Small intestine (tissue), 7 donors: Measurements from ENCODE around the gene CRYAA. TPM values are rescaled to one million over a fixed set of nuclear protein-coding genes. Genes with fewer than 3 reads are reported as not detected.

Experiments
- DNase-seq, 2 donors: peaks; one replicate each; pipeline versions ENCODE4 v3.0.0 to v3.0.0-alpha.2; 2013
- FAIRE-seq: peaks from 2 replicates; lab custom pipeline; 2012; peaks lifted over from hg19 to GRCh38; lab: Jason Lieb, UNC
- H3K27ac ChIP-seq, 3 donors: one replicate each; pipeline ENCODE4 v1.5.1; 2013; ENCODE audit warnings: low read length in 2 of 3, mild to moderate bottlenecking in 2 of 3, control low read depth in 1 of 3, inconsistent platforms in 1 of 3, low read depth in 1 of 3, moderate library complexity in 1 of 3
- H3K27me3 ChIP-seq, 3 donors: one replicate each; pipeline ENCODE4 v1.6.1; 2013; ENCODE audit warnings: low read length in 3 of 3, inconsistent platforms in 1 of 3; ENCODE audit not compliant: control insufficient read depth in 3 of 3, insufficient read depth in 3 of 3
- H3K36me3 ChIP-seq, 3 donors: one replicate each; pipeline ENCODE4 v1.6.1; 2013; ENCODE audit warnings: low read length in 3 of 3, inconsistent platforms in 1 of 3, low read depth in 1 of 3, mild to moderate bottlenecking in 1 of 3, moderate library complexity in 1 of 3; ENCODE audit not compliant: control insufficient read depth in 3 of 3, insufficient read depth in 2 of 3
- H3K4me1 ChIP-seq, 3 donors: one replicate each; pipeline ENCODE4 v1.6.1; 2013; ENCODE audit warnings: low read length in 2 of 3, inconsistent platforms in 1 of 3, low read depth in 1 of 3, mild to moderate bottlenecking in 1 of 3, moderate library complexity in 1 of 3; ENCODE audit not compliant: control insufficient read depth in 3 of 3, insufficient read depth in 2 of 3
- H3K4me3 ChIP-seq, 3 donors: one replicate each; pipeline ENCODE4 v1.5.1; 2013; ENCODE audit warnings: low read length in 3 of 3, control low read depth in 1 of 3, inconsistent platforms in 1 of 3, low read depth in 1 of 3, mild to moderate bottlenecking in 1 of 3, moderate library complexity in 1 of 3
- H3K9me3 ChIP-seq, 2 donors: one replicate each; pipeline ENCODE4 v1.6.1; 2013; ENCODE audit warnings: low read depth in 1 of 2, low read length in 1 of 2; ENCODE audit not compliant: control insufficient read depth in 2 of 2, insufficient read depth in 1 of 2
- WGBS, 3 donors: extraction: QIAGEN DNeasy Blood & Tissue Kit; methylation state at CpG; one replicate each; pipeline ENCODE4 v1.1.7; 2013; 5-methylcytosine and 5-hydroxymethylcytosine counted together
- polyA plus RNA-seq, 4 donors: library from polyadenylated mRNA; stranded (reverse) in 3 of 4; unstranded in 1 of 4; fragments of 200-250 nt in 3 of 4; fragments of 120-200 nt in 1 of 4; gene quantifications; one replicate each; pipeline versions ENCODE4 v1.2.1 to v1.2.3, GENCODE V29; 2013
- donor health status: healthy with polysubstance abuse.
- donor health status: control.
- donor health status: control.
- donor health status: Bipolar disorder and iron deficiency.
- donor health status: healthy.

Gene CRYAA
- polyA plus RNA-seq, 4 donors = not detected

- Histone ChIP-seq H3K4me1 (no peaks in the 10 kb centered on the region), H3K4me3 (no peak overlapping the region), H3K27ac (no peak overlapping the region), H3K27me3 (no peaks in the 10 kb centered on the region), H3K9me3 (no peaks in the 10 kb centered on the region), H3K36me3 (no peaks in the 10 kb centered on the region)
- WGBS, 3 donors = 91 to 96% (median 96%) methylated on average over 4 of the region's 4 CpGs
- DNase-seq = no peak
- no peak for FAIRE-seq
Measured at GRCh38 chr21:43187715-43188114, 18.9 kb downstream of the CRYAA start.

GRCh38 chr21:43188181-43188580, 19.4 kb downstream of the CRYAA start:
- 90 to 94% (median 91%) methylated on average over 8 of the region's 8 CpGs for WGBS, 3 donors
- no peaks in the 10 kb centered on the region for H3K4me1 ChIP-seq
- no peaks in the 10 kb centered on the region for H3K9me3 ChIP-seq
- no peak for DNase-seq
- H3K36me3 ChIP-seq = no peaks in the 10 kb centered on the region
- no peak for FAIRE-seq
- H3K27ac ChIP-seq = no peak overlapping the region
- no peak overlapping the region for H3K4me3 ChIP-seq
- no peaks in the 10 kb centered on the region for H3K27me3 ChIP-seq

GRCh38 chr21:43188592-43189210, 19.9 kb downstream of the CRYAA start:
- Histone ChIP-seq H3K27ac (no peak overlapping the region), H3K4me1 (peaks cover 0 to 1% (median 0%) of the 10 kb centered on the region in 3 donors), H3K9me3 (no peaks in the 10 kb centered on the region), H3K27me3 (no peaks in the 10 kb centered on the region), H3K36me3 (no peaks in the 10 kb centered on the region), H3K4me3 (no peak overlapping the region)
- DNase-seq (no peak), FAIRE-seq (no peak)
- 28 to 47% (median 34%) methylated on average over 15 of the region's 15 CpGs for WGBS, 3 donors

- FAIRE-seq = no peak
Measured at GRCh38 chr21:43189936-43190335, 21.1 kb downstream of the CRYAA start.

GRCh38 chr21:43190544-43190943, 21.7 kb downstream of the CRYAA start:
- Histone ChIP-seq H3K27me3 (no peaks in the 10 kb centered on the region), H3K4me3 (no peak overlapping the region), H3K36me3 (no peaks in the 10 kb centered on the region), H3K9me3 (no peaks in the 10 kb centered on the region), H3K4me1 (peaks cover 0 to 10% (median 0%) of the 10 kb centered on the region in 3 donors), H3K27ac (no peak overlapping the region)
- WGBS, 3 donors = 81 to 88% (median 86%) methylated on average over 6 of the region's 6 CpGs
- DNase-seq = no peak
- FAIRE-seq = no peak

More at GRCh38 chr21:43189936-43190335, 21.1 kb downstream of the CRYAA start:
- 89 to 91% (median 90%) methylated on average over 6 of the region's 6 CpGs for WGBS, 3 donors
- Histone ChIP-seq H3K4me3 (no peak overlapping the region), H3K36me3 (no peaks in the 10 kb centered on the region), H3K9me3 (no peaks in the 10 kb centered on the region), H3K27me3 (no peaks in the 10 kb centered on the region), H3K27ac (no peak overlapping the region), H3K4me1 (peaks cover 0 to 10% (median 0%) of the 10 kb centered on the region in 3 donors)
- no peak for DNase-seq

- peaks cover 0 to 10% (median 0%) of the 10 kb centered on the region in 3 donors for H3K4me1 ChIP-seq
- no peak overlapping the region for H3K27ac ChIP-seq
- FAIRE-seq (no peak), DNase-seq (no peak)
- H3K36me3 ChIP-seq = no peaks in the 10 kb centered on the region
- H3K4me3 ChIP-seq = no peak overlapping the region
- 37 to 77% (median 48%) methylated on average over 7 of the region's 7 CpGs for WGBS, 3 donors
- no peaks in the 10 kb centered on the region for H3K27me3 ChIP-seq
- H3K9me3 ChIP-seq = no peaks in the 10 kb centered on the region
Measured at GRCh38 chr21:43190951-43191350, 22.1 kb downstream of the CRYAA start.

- Histone ChIP-seq H3K27ac (no peak overlapping the region), H3K36me3 (no peaks in the 10 kb centered on the region), H3K4me3 (no peak overlapping the region), H3K9me3 (no peaks in the 10 kb centered on the region), H3K4me1 (peaks cover 0 to 10% (median 0%) of the 10 kb centered on the region in 3 donors), H3K27me3 (no peaks in the 10 kb centered on the region)
- DNase-seq (no peak), FAIRE-seq (no peak)
- 73 to 79% (median 77%) methylated on average over 10 of the region's 10 CpGs for WGBS, 3 donors
Measured at GRCh38 chr21:43191521-43191920, 22.7 kb downstream of the CRYAA start.

- H3K27ac ChIP-seq = no peak overlapping the region
- 91 to 96% (median 96%) methylated on average over 7 of the region's 7 CpGs for WGBS, 3 donors
- peaks cover 0 to 10% (median 0%) of the 10 kb centered on the region in 3 donors for H3K4me1 ChIP-seq
- FAIRE-seq (no peak), DNase-seq (no peak)
- H3K27me3 ChIP-seq = no peaks in the 10 kb centered on the region
- no peaks in the 10 kb centered on the region for H3K36me3 ChIP-seq
- H3K9me3 ChIP-seq = no peaks in the 10 kb centered on the region
- H3K4me3 ChIP-seq = no peak overlapping the region
Measured at GRCh38 chr21:43191971-43192370, 23.2 kb downstream of the CRYAA start.
